GM12891 (cell line): Measurements from ENCODE around the gene FLT4.

Source experiments
- POLR2A ChIP-seq: IDR thresholded peaks from 2 replicates; pipeline ENCODE4 v1.6.1; 2011; ENCODE audit warnings: low read depth, low read length, control low read depth
- POLR2AphosphoS5 ChIP-seq: IDR thresholded peaks from 2 replicates; pipeline ENCODE4 v1.6.1; 2011; ENCODE audit warnings: low read depth, low read length, control low read depth
- POU2F2 ChIP-seq: IDR thresholded peaks from 2 replicates; pipeline ENCODE4 v1.6.1; 2011; ENCODE audit warnings: low read depth, mild to moderate bottlenecking, control low read depth, low read length, moderate library complexity
- TAF1 ChIP-seq: IDR thresholded peaks from 2 replicates; pipeline ENCODE4 v1.6.1; 2011; ENCODE audit warnings: low read depth, low read length, control low read depth

- TF ChIP-seq POLR2A: no peak
- TF ChIP-seq POLR2AphosphoS5: no peak
- no peak for TF ChIP-seq TAF1
- TF ChIP-seq POU2F2: no peak
These were observed 4.6 kb downstream of the FLT4 start for GRCh38 chr5:180644825-180645273.
